Gastrocnemius medialis (tissue), 4 donors: ENCODE measurements around the gene PACS1. TPM values are rescaled to one million over a fixed set of nuclear protein-coding genes. Genes with fewer than 3 reads are reported as not detected.
"Not testable (repeated sequence)": the region's sequence is repeated elsewhere in the genome, so short reads cannot be mapped to it uniquely, and the experiment has no call there.

Experiments used
- ATAC-seq, 2 donors: fragments of 150-250 bp; one replicate each; pipeline ENCODE4 v1.9.1; 2016
- DNase-seq, 2 donors: peaks; one replicate each; pipeline ENCODE4 v3.0.0-alpha.2; 2019
- H3K27ac ChIP-seq, 4 donors: fragments of 200-600 bp; sonication (generic); 1 replicate in 1 of 4; 2 replicates in 3 of 4; pipeline ENCODE4 v1.5.1; 2016 to 2018; ENCODE audit warnings: mild to moderate bottlenecking in 2 of 4, moderate library complexity in 1 of 4
- H3K27me3 ChIP-seq, 3 donors: fragments of 200-600 bp; sonication (generic) in 2 of 3; 1 replicate in 1 of 3; 2 replicates in 2 of 3; pipeline versions ENCODE4 v1.5.1 to v1.6.0; 2016 to 2019; ENCODE audit warnings: mild to moderate bottlenecking in 1 of 3, moderate library complexity in 1 of 3
- H3K36me3 ChIP-seq, 2 donors: fragments of 200-600 bp; sonication (generic) in 1 of 2; one replicate each; pipeline ENCODE4 v1.5.1; 2017 to 2018
- H3K4me1 ChIP-seq, 2 donors: fragments of 200-600 bp; sonication (generic) in 1 of 2; one replicate each; pipeline ENCODE4 v1.5.1; 2016 to 2017; ENCODE audit warnings: mild to moderate bottlenecking in 2 of 2
- H3K4me3 ChIP-seq, 4 donors: fragments of 200-600 bp; sonication (generic) in 3 of 4; 1 replicate in 1 of 4; 2 replicates in 3 of 4; pipeline ENCODE4 v1.5.1; 2016 to 2019; ENCODE audit warnings: mild to moderate bottlenecking in 2 of 4
- H3K9me3 ChIP-seq, 3 donors: fragments of 200-600 bp; sonication (generic) in 2 of 3; 1 replicate in 1 of 3; 2 replicates in 2 of 3; pipeline ENCODE4 v1.5.1; 2016 to 2019
- POLR2A ChIP-seq, 2 donors: fragments of 450-650 bp; IDR thresholded peaks; one replicate each; pipeline ENCODE4 v1.6.1; 2017; ENCODE audit warnings: antibody characterized with exemption in 2 of 2, mild to moderate bottlenecking in 2 of 2, moderate library complexity in 2 of 2
- in situ Hi-C, 4 donors: fragments of 200-750 bp; cut with MboI; loops; one replicate each; pipeline versions ENCODE4 v1.15.0 to v1.8.0; 2017; ENCODE audit warnings: low sequenced_read_pairs in 4 of 4
- intact Hi-C: fragments of 100-400 bp; cut with DNase I; formaldehyde crosslinking; loops from one replicate; pipeline ENCODE4 v1.15.1; 2023; ENCODE audit warnings: low total_unique reads
- total RNA-seq, 4 donors: library from RNA; depleted of rRNA; stranded (reverse); fragments of >200 nt; gene quantifications; one replicate each; pipeline versions ENCODE4 v1.1.0 to v1.2.3, GENCODE V29; 2016
- TF ChIP-seq, protein P1 (sequence below), 5 experiments: fragments of 450-650 bp in 3 of 5; fragments of 200-600 bp in 2 of 5; sonication (generic) in 2 of 5; IDR thresholded peaks in 4 of 5; conservative IDR thresholded peaks in 1 of 5; 1 replicate in 4 of 5; 2 replicates in 1 of 5; pipeline ENCODE4 v1.5.1; 2016 to 2019; ENCODE audit warnings: antibody characterized with exemption in 5 of 5, mild to moderate bottlenecking in 3 of 5, moderate library complexity in 3 of 5

PACS1 gene
- total RNA-seq, 4 donors from 2014 or later: 6.6 to 20.4 (median 16.9) TPM

DNA sequence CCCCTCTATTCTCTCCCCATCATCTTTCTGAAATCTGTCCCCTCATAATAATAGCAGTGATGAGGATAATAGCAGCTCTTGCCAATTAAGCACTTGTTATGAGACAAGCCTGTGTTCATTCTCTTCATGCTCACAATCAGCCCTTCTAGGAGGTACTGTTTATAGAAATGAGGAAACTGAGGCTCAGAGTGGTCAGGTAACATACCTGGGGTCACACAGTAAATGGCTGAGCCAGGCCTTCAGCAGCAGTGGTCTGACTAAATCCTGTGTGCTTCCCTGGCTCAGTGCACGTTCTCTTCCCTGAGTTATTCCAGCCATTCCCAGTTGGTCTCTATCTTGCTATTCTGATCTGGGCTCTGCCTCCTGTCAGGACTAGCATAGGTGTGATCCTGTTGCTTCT is 204.1 kb downstream of the PACS1 start:
- H3K36me3 ChIP-seq: peaks cover 0 to 49% of the 10 kb centered on the region in 2 donors
- peaks cover 17 to 18% of the 10 kb centered on the region in 2 donors for H3K4me1 ChIP-seq
- no peak overlapping the region for H3K4me3 ChIP-seq
- TF ChIP-seq, protein P1, sequence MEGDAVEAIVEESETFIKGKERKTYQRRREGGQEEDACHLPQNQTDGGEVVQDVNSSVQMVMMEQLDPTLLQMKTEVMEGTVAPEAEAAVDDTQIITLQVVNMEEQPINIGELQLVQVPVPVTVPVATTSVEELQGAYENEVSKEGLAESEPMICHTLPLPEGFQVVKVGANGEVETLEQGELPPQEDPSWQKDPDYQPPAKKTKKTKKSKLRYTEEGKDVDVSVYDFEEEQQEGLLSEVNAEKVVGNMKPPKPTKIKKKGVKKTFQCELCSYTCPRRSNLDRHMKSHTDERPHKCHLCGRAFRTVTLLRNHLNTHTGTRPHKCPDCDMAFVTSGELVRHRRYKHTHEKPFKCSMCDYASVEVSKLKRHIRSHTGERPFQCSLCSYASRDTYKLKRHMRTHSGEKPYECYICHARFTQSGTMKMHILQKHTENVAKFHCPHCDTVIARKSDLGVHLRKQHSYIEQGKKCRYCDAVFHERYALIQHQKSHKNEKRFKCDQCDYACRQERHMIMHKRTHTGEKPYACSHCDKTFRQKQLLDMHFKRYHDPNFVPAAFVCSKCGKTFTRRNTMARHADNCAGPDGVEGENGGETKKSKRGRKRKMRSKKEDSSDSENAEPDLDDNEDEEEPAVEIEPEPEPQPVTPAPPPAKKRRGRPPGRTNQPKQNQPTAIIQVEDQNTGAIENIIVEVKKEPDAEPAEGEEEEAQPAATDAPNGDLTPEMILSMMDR (IDR thresholded peaks at IDR 0.05 in 4 of 5, conservative IDR thresholded peaks at IDR 0.05 in 1 of 5): no peak
- TF ChIP-seq POLR2A (IDR thresholded peaks at IDR 0.05): no peak
- no peaks in the 10 kb centered on the region for H3K9me3 ChIP-seq
- no peak overlapping the region for H3K27ac ChIP-seq
- no peak for ATAC-seq
- intact Hi-C loops (no loop called here), in situ Hi-C loops (no loop called here)
- DNase-seq: no peak
- H3K27me3 ChIP-seq: no peaks in the 10 kb centered on the region

DNA sequence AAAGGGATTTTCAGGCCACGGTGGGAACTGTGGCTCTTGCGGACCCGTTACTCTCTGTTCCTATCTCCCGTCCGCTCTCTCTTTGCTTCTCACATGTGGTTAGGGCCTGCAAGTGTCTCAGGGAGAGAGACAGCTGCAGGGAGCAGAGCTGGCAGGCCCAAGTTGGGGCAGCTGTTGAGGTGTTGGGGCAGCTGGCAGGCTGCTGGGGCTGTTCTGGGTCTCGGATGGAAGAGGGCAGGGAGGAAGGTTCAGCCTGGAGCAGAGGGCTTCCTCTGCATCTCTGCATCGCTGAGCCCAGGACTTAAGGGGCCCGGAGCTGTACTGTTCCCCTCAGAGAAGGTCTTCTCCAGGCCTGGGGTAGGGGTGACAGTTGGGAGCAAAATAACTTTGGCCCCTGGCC is 205.3 kb downstream of the PACS1 start:
- Histone ChIP-seq H3K27ac (no peak overlapping the region), H3K4me3 (no peak overlapping the region), H3K4me1 (peaks cover 6 to 7% of the 10 kb centered on the region in 2 donors), H3K9me3 (no peaks in the 10 kb centered on the region), H3K27me3 (no peaks in the 10 kb centered on the region), H3K36me3 (peaks cover 0 to 49% of the 10 kb centered on the region in 2 donors)
- DNase-seq (no peak), ATAC-seq (no peak)
- TF ChIP-seq POLR2A (IDR thresholded peaks at IDR 0.05): no peak
- TF ChIP-seq, protein P1 (IDR thresholded peaks at IDR 0.05 in 4 of 5, conservative IDR thresholded peaks at IDR 0.05 in 1 of 5): no peak
- intact Hi-C loops (no loop called here), in situ Hi-C loops (no loop called here)

DNA sequence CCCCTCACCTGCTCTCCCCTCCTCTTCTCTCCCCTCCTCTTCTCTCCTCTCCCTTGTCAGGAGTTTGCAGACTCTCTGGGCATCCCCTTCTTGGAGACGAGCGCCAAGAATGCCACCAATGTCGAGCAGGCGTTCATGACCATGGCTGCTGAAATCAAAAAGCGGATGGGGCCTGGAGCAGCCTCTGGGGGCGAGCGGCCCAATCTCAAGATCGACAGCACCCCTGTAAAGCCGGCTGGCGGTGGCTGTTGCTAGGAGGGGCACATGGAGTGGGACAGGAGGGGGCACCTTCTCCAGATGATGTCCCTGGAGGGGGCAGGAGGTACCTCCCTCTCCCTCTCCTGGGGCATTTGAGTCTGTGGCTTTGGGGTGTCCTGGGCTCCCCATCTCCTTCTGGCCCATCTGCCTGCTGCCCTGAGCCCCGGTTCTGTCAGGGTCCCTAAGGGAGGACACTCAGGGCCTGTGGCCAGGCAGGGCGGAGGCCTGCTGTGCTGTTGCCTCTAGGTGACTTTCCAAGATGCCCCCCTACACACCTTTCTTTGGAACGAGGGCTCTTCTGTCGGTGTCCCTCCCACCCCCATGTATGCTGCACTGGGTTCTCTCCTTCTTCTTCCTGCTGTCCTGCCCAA is 206.0 kb downstream of the PACS1 start:
- Histone ChIP-seq H3K36me3 (peaks cover 0 to 49% of the 10 kb centered on the region in 2 donors), H3K4me3 (no peak overlapping the region), H3K4me1 (peaks cover 0 to 4% of the 10 kb centered on the region in 2 donors), H3K9me3 (no peaks in the 10 kb centered on the region), H3K27me3 (no peaks in the 10 kb centered on the region), H3K27ac (no peak overlapping the region)
- TF ChIP-seq, protein P1 (IDR thresholded peaks at IDR 0.05 in 4 of 5, conservative IDR thresholded peaks at IDR 0.05 in 1 of 5): no peak
- TF ChIP-seq POLR2A (IDR thresholded peaks at IDR 0.05): no peak
- in situ Hi-C loops: no loop called here
- intact Hi-C loops: no loop called here
- no peak for DNase-seq
- ATAC-seq: no peak

DNA sequence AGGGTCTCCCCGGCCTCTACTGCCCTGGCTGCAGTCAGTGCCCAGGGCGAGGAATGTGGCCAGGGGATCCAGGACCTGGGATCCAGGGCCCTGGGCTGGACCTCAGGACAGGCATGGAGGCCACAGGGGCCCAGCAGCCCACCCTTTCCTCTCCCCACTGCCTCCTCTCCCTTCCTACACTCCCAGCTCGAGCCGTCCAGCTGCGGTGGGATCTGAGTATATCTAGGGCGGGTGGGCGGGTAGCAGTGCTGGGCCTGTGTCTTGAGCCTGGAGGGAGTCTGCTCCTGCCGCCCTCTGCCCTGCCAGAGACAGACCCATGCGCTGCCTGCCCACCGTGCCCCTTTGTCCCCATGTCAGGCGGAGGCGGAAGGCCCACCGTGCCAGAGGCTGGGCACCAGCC is 206.5 kb downstream of the PACS1 start:
- H3K4me3 ChIP-seq, ATAC-seq, in situ Hi-C loops, H3K4me1 ChIP-seq, H3K27me3 ChIP-seq, intact Hi-C loops, H3K9me3 ChIP-seq, DNase-seq, H3K27ac ChIP-seq: not testable (repeated sequence)
- peaks cover 0 to 46% of the 10 kb centered on the region in 2 donors for H3K36me3 ChIP-seq

DNA sequence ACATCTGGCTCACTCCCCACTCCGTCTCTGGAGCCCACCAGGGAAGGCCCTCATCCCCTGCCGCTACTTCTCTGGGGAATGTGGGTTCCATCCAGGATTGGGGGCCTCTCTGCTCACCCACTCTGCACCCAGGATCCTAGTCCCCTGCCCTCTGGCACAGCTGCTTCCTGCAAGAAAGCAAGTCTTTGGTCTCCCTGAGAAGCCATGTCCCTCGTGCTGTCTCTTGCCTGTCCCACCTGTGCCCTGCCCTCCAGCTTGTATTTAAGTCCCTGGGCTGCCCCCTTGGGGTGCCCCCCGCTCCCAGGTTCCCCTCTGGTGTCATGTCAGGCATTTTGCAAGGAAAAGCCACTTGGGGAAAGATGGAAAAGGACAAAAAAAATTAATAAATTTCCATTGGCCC is 207.0 kb downstream of the PACS1 start:
- H3K27me3 ChIP-seq, intact Hi-C loops, H3K27ac ChIP-seq, H3K9me3 ChIP-seq, ATAC-seq, H3K4me1 ChIP-seq, DNase-seq, H3K4me3 ChIP-seq, in situ Hi-C loops: not testable (repeated sequence)
- H3K36me3 ChIP-seq: peaks cover 0 to 42% of the 10 kb centered on the region in 2 donors
